HCT116 (cell line): ENCODE results near the gene PYGL. TPM values are rescaled to one million over a fixed set of nuclear protein-coding genes. Genes with fewer than 3 reads are reported as not detected.

Experiments used
- ATAC-seq: fragments of 200-7000 bp; cut with Tn5 transposase; 2 replicates; pipeline ENCODE4 v1.9.1; 2020; ENCODE audit warnings: mild to moderate bottlenecking, moderate library complexity
- BruUV-seq: library from RNA; stranded (reverse); fragments of 400-500 nt; replicated peaks from 2 replicates; lab custom pipeline; 2021; lab: Mats Ljungman, UMichigan
- CTCF ChIA-PET: fragments of 300-600 bp; sonication (Branson Sonifier 250); formaldehyde crosslinking; loops from one replicate; lab custom pipeline; 2021; ENCODE audit warnings: antibody characterized with exemption; lab: Charles Lee
- POLR2A ChIA-PET: fragments of 300-600, 350-600 bp; sonication (Branson Sonifier 250); formaldehyde crosslinking; loops from one replicate; lab custom pipeline; 2021; ENCODE audit warnings: antibody characterized with exemption; lab: Charles Lee
- RAD21 ChIA-PET, 2 experiments: fragments of 300-600 bp; sonication (Branson Sonifier 250); formaldehyde crosslinking; loops; one replicate each; lab custom pipeline; 2023; ENCODE audit warnings: low total read pairs in 2 of 2; ENCODE audit not compliant: uncharacterized antibody in 2 of 2, unreplicated experiment in 2 of 2, low non-redundant PET in 1 of 2; lab: Charles Lee
- DNase-seq: peaks from one replicate; pipeline ENCODE4 v3.0.0-alpha.2; 2010; ENCODE audit warnings: low read depth, low spot score
- H2AFZ ChIP-seq: fragments of 200-600 bp; shearing (Covaris generic), sonication (generic); 2 replicates; pipeline ENCODE4 v1.6.1; 2017; ENCODE audit warnings: low read depth, mixed run types, mixed read lengths, antibody characterized with exemption, low read length; ENCODE audit not compliant: poor library complexity, severe bottlenecking
- H3K27ac ChIP-seq: 2 replicates; pipeline ENCODE4 v1.5.1; 2012; ENCODE audit warnings: low read depth, low read length
- H3K27me3 ChIP-seq: fragments of 200-600 bp; sonication (generic); 2 replicates; pipeline ENCODE4 v1.6.1; 2016; ENCODE audit warnings: mixed run types, low read length, mixed read lengths; ENCODE audit not compliant: insufficient read depth
- H3K36me3 ChIP-seq, 2 experiments: fragments of 200-500 bp in 1 of 2; fragments of 200-600 bp in 1 of 2; sonication (Bioruptor generic) in 1 of 2; sonication (generic) in 1 of 2; 2 replicates each; pipeline versions ENCODE4 v1.5.1 to v1.6.1; 2014 to 2016; ENCODE audit warnings: low read length in 2 of 2, inconsistent platforms in 1 of 2, mixed read lengths in 1 of 2, mixed run types in 1 of 2; ENCODE audit not compliant: insufficient read depth in 2 of 2, control insufficient read depth in 1 of 2
- H3K4me1 ChIP-seq, 2 experiments: fragments of 200-600 bp in 1 of 2; sonication (generic) in 1 of 2; 2 replicates each; pipeline versions ENCODE4 v1.5.1 to v1.6.1; 2012 to 2017; ENCODE audit warnings: low read length in 2 of 2, inconsistent platforms in 1 of 2, mild to moderate bottlenecking in 1 of 2, mixed read lengths in 1 of 2, mixed run types in 1 of 2, moderate library complexity in 1 of 2; ENCODE audit not compliant: insufficient read depth in 2 of 2, control insufficient read depth in 1 of 2
- H3K4me2 ChIP-seq: fragments of 200-600 bp; sonication (generic); 2 replicates; pipeline ENCODE4 v1.6.1; 2017; ENCODE audit warnings: mixed run types, low read length, mixed read lengths
- H3K4me3 ChIP-seq, 2 experiments: fragments of 200-600 bp in 1 of 2; sonication (generic) in 1 of 2; replicated peaks in 1 of 2; 2 replicates each; pipeline ENCODE4 v1.5.1; 2011 to 2016; ENCODE audit warnings: low read length in 2 of 2, control low read depth in 1 of 2, low read depth in 1 of 2, mild to moderate bottlenecking in 1 of 2, mixed read lengths in 1 of 2, mixed run types in 1 of 2
- H3K79me2 ChIP-seq: fragments of 200-600 bp; sonication (generic); 2 replicates; pipeline ENCODE4 v1.6.1; 2017; ENCODE audit warnings: mild to moderate bottlenecking, mixed run types, low read length, moderate library complexity, mixed read lengths; ENCODE audit not compliant: insufficient read depth
- H3K9ac ChIP-seq: fragments of 200-600 bp; sonication (generic); 2 replicates; pipeline ENCODE4 v1.6.1; 2016; ENCODE audit warnings: low read length, mixed read lengths
- H3K9me2 ChIP-seq: fragments of 200-600 bp; sonication (generic), shearing (Covaris generic); 2 replicates; pipeline ENCODE4 v1.6.1; 2017; ENCODE audit warnings: mixed run types, mild to moderate bottlenecking, moderate library complexity; ENCODE audit not compliant: insufficient read depth
- H3K9me3 ChIP-seq, 2 experiments: fragments of 200-500 bp in 1 of 2; fragments of 200-600 bp in 1 of 2; sonication (Bioruptor generic) in 1 of 2; sonication (generic) in 1 of 2; 2 replicates each; pipeline ENCODE4 v1.6.1; 2014 to 2017; ENCODE audit warnings: low read length in 2 of 2, mixed read lengths in 2 of 2, inconsistent platforms in 1 of 2, low read depth in 1 of 2, mild to moderate bottlenecking in 1 of 2, mixed run types in 1 of 2, moderate library complexity in 1 of 2; ENCODE audit not compliant: control insufficient read depth in 1 of 2, insufficient read depth in 1 of 2
- H4K20me1 ChIP-seq: fragments of 200-600 bp; sonication (generic), shearing (Covaris generic); 2 replicates; pipeline ENCODE4 v1.6.1; 2017; ENCODE audit warnings: mixed run types, mild to moderate bottlenecking, moderate library complexity; ENCODE audit not compliant: insufficient read depth
- ATF3 ChIP-seq: IDR thresholded peaks from 2 replicates; pipeline ENCODE4 v1.6.1; 2012
- CBX3 ChIP-seq: IDR thresholded peaks from 2 replicates; pipeline ENCODE4 v1.6.1; 2012; ENCODE audit warnings: low read depth
- CEBPB ChIP-seq: IDR thresholded peaks from 2 replicates; pipeline ENCODE4 v1.6.1; 2012; ENCODE audit warnings: low read depth
- ELF1 ChIP-seq: IDR thresholded peaks from 2 replicates; pipeline ENCODE4 v1.6.1; 2012; ENCODE audit warnings: low read depth, borderline replicate concordance
- EZH2 ChIP-seq: fragments of 200-600 bp; sonication (generic); IDR thresholded peaks from 2 replicates; pipeline ENCODE4 v1.6.1; 2017; ENCODE audit warnings: antibody characterized with exemption, mixed run types
- EZH2phosphoT487 ChIP-seq: fragments of 200-600 bp; IDR thresholded peaks from 2 replicates; pipeline ENCODE4 v1.6.1; 2018; ENCODE audit warnings: antibody characterized with exemption, borderline replicate concordance
- MAX ChIP-seq: IDR thresholded peaks from 2 replicates; pipeline ENCODE4 v1.6.1; 2012
- POLR2A ChIP-seq: IDR thresholded peaks from 2 replicates; pipeline ENCODE4 v1.7.0; 2011; ENCODE audit warnings: borderline replicate concordance; ENCODE audit not compliant: insufficient read depth, insufficient read length; ENCODE audit errors: extremely low read depth
- SIN3A ChIP-seq: IDR thresholded peaks from 2 replicates; pipeline ENCODE4 v1.6.1; 2012; ENCODE audit warnings: low read depth
- SRF ChIP-seq: IDR thresholded peaks from 2 replicates; pipeline ENCODE4 v1.6.1; 2012; ENCODE audit warnings: low read depth
- ZFX ChIP-seq: fragments of 450-650 bp; IDR thresholded peaks from 2 replicates; pipeline ENCODE4 v1.6.1; 2017
- ZNF274 ChIP-seq: fragments of 200-500 bp; sonication (Bioruptor generic); IDR thresholded peaks from 2 replicates; pipeline ENCODE4 v1.6.1; 2014; ENCODE audit warnings: mild to moderate bottlenecking, low read depth, low read length, inconsistent platforms
- intact Hi-C: fragments of 100-400 bp; cut with micrococcal nuclease; formaldehyde crosslinking; loops from 2 replicates; pipeline ENCODE4 v1.10.0; 2022
- total RNA-seq: library from RNA; stranded (reverse); gene quantifications from one replicate; pipeline ENCODE4 v1.2.1, GENCODE V29; 2021; ENCODE audit not compliant: unreplicated experiment

PYGL gene
- total RNA-seq, 1 experiment from 2014 or later = 173 TPM

DNA sequence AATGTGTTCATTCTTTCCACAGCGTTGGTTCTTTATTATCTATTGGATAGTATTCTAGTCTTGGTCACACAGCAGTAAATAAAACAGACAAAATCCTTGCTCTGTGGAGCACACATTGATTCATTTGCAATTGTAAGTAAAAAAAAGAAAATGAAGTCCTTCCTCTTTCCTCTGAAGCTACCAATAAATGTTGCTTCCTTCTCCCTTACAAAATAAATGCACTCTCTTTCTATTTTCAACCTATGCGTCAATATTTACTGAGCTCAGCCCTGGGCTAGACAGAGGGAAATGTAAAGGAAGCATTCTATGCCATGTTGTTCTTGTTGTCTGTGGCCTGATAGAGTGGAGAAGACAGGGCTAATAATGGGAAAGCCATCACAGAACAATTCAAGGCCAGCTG, 69.5 kb downstream of the PYGL start:
- no peaks in the 10 kb centered on the region for H3K9me2 ChIP-seq
- no peak overlapping the region for H3K4me3 ChIP-seq
- no peaks in the 10 kb centered on the region for H3K79me2 ChIP-seq
- H3K36me3 ChIP-seq = no peaks in the 10 kb centered on the region
- H4K20me1 ChIP-seq = no peaks in the 10 kb centered on the region
- no peak overlapping the region for H3K27ac ChIP-seq
- DNase-seq = no peak
- H3K4me2 ChIP-seq = no peak overlapping the region
- ChIA-PET RAD21 (no interaction called here), POLR2A (no interaction called here), CTCF (interaction anchor here (2.9 kb wide), 1 partner anchor 14 kb away, joined by 12 read pairs; no protein-coding TSS in a partner anchor)
- H3K4me1 ChIP-seq = no peaks in the 10 kb centered on the region
- intact Hi-C loops = no loop called here
- no peak for ATAC-seq
- no peak overlapping the region for H2AFZ ChIP-seq
- BruUV-seq = no TSS peak
- H3K27me3 ChIP-seq = peaks cover 3% of the 10 kb centered on the region; the same call in 1 of the 2 replicates
- H3K9me3 ChIP-seq = no peaks in the 10 kb centered on the region
- no peak overlapping the region for H3K9ac ChIP-seq
- TF ChIP-seq EZH2 (no peak), EZH2phosphoT487 (no peak), MAX (no peak), ZFX (no peak), ELF1 (no peak)

DNA sequence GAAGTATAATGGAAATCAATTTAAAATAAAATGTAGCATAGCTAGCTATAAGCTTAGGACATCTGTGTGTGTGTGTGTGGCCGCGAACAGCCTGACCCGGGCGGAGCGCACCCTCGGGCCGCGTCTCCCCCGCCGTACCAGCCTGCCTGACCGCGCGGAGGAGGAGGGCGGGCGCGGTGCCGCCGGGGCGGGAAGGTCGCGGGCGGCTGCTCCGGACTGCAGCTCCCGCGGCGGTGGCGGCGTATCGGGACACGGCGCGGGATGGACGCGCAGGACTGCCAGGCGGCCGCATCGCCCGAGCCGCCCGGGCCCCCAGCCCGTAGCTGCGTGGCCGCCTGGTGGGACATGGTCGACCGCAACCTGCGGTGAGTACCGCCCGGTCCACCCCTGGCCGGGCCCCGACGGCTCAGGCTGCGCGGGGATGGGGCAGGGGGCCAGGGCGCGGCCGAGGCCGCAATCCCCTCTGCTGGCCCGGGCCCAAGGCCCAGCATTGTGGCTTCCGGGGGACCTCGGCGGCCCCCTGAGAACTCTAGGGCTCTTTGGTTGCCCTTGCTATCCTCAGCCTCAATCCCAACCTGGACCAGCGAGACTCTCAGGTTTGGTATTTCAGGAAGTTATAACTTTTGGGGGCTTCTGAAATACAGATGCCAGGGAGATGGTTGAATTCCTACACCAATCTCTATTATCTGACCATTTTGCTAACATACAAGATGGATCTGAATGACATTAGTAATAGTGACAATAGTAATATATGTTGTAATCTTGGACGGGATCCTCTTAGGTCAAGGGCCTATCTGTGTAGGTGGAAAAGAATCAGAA, 72.2 kb downstream of the PYGL start, which contains the start of gene ABHD12B:
TSS of gene ABHD12B (plus strand) at position 140 of the 819 bp plus-strand sequence. CDS start at position 262, 122 bp downstream.
- H3K27me3 ChIP-seq = peaks cover 3% of the 10 kb centered on the region; the same call in 1 of the 2 replicates
- intact Hi-C loops = no loop called here
- no peak for TF ChIP-seq SIN3A
- TF ChIP-seq CBX3 = no peak
- no peak for TF ChIP-seq SRF
- no peak for TF ChIP-seq ATF3
- TF ChIP-seq CEBPB = no peak
- TF ChIP-seq ZNF274 = no peak
- no peak for TF ChIP-seq POLR2A
- no peak within 1 kb of the TSS for H3K4me2 ChIP-seq
- no peak within 1 kb of the TSS for H3K4me3 ChIP-seq
- H3K9me3 ChIP-seq = no peaks in the 10 kb centered on the region
- H3K36me3 ChIP-seq = no peaks in the 10 kb centered on the region
- no peak for DNase-seq
- no peaks in the 10 kb centered on the region for H3K9me2 ChIP-seq
- ATAC-seq = no peak
- no peaks in the 10 kb centered on the region for H4K20me1 ChIP-seq
- no peaks in the 10 kb centered on the region for H3K79me2 ChIP-seq
- no peak within 1 kb of the TSS for H2AFZ ChIP-seq
- H3K9ac ChIP-seq = no peak within 1 kb of the TSS
- H3K27ac ChIP-seq = no peak within 1 kb of the TSS
- ChIA-PET CTCF (no interaction called here), POLR2A (no interaction called here), RAD21 (no interaction called here)
- no peaks in the 10 kb centered on the region for H3K4me1 ChIP-seq
- BruUV-seq = no TSS peak
